T-cell (primary cell): ENCODE measurements around the gene EEF1AKMT1. TPM values are rescaled to one million over a fixed set of nuclear protein-coding genes. Genes with fewer than 3 reads are reported as not detected.

Experiments
- ATAC-seq, 4 experiments: fragments of 200-7000 bp in 3 of 4; fragments of 150-1000 bp in 1 of 4; cut with Tn5 transposase; replicated peaks in 1 of 4; 1 replicate in 3 of 4; 2 replicates in 1 of 4; pipeline ENCODE4 v1.10.0; 2021; ENCODE audit warnings: moderate library complexity in 3 of 4, mild to moderate bottlenecking in 2 of 4, moderate number of reproducible peaks in 1 of 4
- CTCF ChIA-PET, 2 donors: fragments of 300-600 bp; sonication (Branson Sonifier 250); formaldehyde crosslinking; loops; one replicate each; lab custom pipeline; 2022; ENCODE audit warnings: antibody characterized with exemption in 2 of 2; lab: Charles Lee
- POLR2A ChIA-PET, 2 donors: fragments of 300-600 bp; sonication (Branson Sonifier 250); formaldehyde crosslinking; loops; one replicate each; lab custom pipeline; 2022; ENCODE audit warnings: antibody characterized with exemption in 2 of 2; lab: Charles Lee
- DNase-seq, 35 experiments: peaks; one replicate each; pipeline versions ENCODE4 v3.0.0 to v3.0.0-alpha.2; 2013 to 2023
- H3K27ac ChIP-seq: one replicate; pipeline ENCODE4 v1.5.1; 2013; ENCODE audit warnings: low read length
- H3K27me3 ChIP-seq, 2 experiments: replicated peaks in 1 of 2; 1 replicate in 1 of 2; 2 replicates in 1 of 2; pipeline versions ENCODE4 v1.6.1 to v1.7.0; 2013; ENCODE audit warnings: low read length in 1 of 2, mixed read lengths in 1 of 2; ENCODE audit not compliant: control insufficient read depth in 2 of 2, insufficient read depth in 2 of 2; ENCODE audit errors: extremely low read depth in 1 of 2
- H3K36me3 ChIP-seq, 2 donors: 1 replicate in 1 of 2; 2 replicates in 1 of 2; pipeline versions ENCODE4 v1.6.1 to v1.7.0; 2013; ENCODE audit warnings: low read length in 1 of 2; ENCODE audit not compliant: control insufficient read depth in 2 of 2, insufficient read depth in 1 of 2; ENCODE audit errors: extremely low read depth in 1 of 2
- H3K4me1 ChIP-seq, 2 experiments: 1 replicate in 1 of 2; 2 replicates in 1 of 2; pipeline versions ENCODE4 v1.6.1 to v1.7.0; 2013; ENCODE audit warnings: low read length in 2 of 2, mixed read lengths in 1 of 2; ENCODE audit not compliant: insufficient read depth in 2 of 2, control insufficient read depth in 1 of 2; ENCODE audit errors: extremely low read depth in 1 of 2
- H3K4me3 ChIP-seq, 2 donors: 1 replicate in 1 of 2; 2 replicates in 1 of 2; pipeline versions ENCODE4 v1.5.1 to v1.7.0; 2013; ENCODE audit warnings: mild to moderate bottlenecking in 2 of 2, low read length in 1 of 2, moderate library complexity in 1 of 2; ENCODE audit not compliant: control insufficient read depth in 1 of 2; ENCODE audit errors: extremely low read depth in 1 of 2
- H3K9me3 ChIP-seq: 2 replicates; pipeline ENCODE4 v1.7.0; 2013
- H3K27ac Mint-ChIP-seq, 2 donors: one replicate each; pipeline ENCODE4 v1.8.0; 2020 to 2021; ENCODE audit warnings: mild to moderate bottlenecking in 2 of 2, mixed read lengths in 2 of 2
- H3K27me3 Mint-ChIP-seq, 2 donors: one replicate each; pipeline ENCODE4 v1.8.0; 2021 to 2022; ENCODE audit warnings: mixed read lengths in 2 of 2
- H3K36me3 Mint-ChIP-seq: one replicate; pipeline ENCODE4 v1.8.0; 2021; ENCODE audit warnings: mixed read lengths
- H3K4me1 Mint-ChIP-seq, 3 donors: one replicate each; pipeline ENCODE4 v1.8.0; 2020 to 2022; ENCODE audit warnings: mixed read lengths in 3 of 3, mild to moderate bottlenecking in 1 of 3
- H3K4me3 Mint-ChIP-seq, 3 donors: one replicate each; pipeline ENCODE4 v1.8.0; 2020 to 2022; ENCODE audit warnings: mild to moderate bottlenecking in 3 of 3, mixed read lengths in 3 of 3, moderate library complexity in 3 of 3
- H3K9me3 Mint-ChIP-seq, 3 donors: one replicate each; pipeline ENCODE4 v1.8.0; 2020 to 2022; ENCODE audit warnings: mixed read lengths in 3 of 3
- WGBS: methylation state at CpG from one replicate; pipeline ENCODE4 v1.1.5; 2013; ENCODE audit warnings: missing lambda C conversion rate; ENCODE audit not compliant: insufficient coverage; 5-methylcytosine and 5-hydroxymethylcytosine counted together
- total RNA-seq, 35 experiments: library from RNA in 6 of 35; stranded (reverse) in 6 of 35; fragments of 120-200 nt in 1 of 35; gene quantifications; one replicate each; pipeline versions ENCODE4 v1.2.1 to v1.2.4 and lab custom pipeline; 2013 to 2026

EEF1AKMT1 gene
- total RNA-seq, 5 donors from 2014 or later (not counting 1 experiment from before 2014, with no cell fraction given), result 3.5 to 6.1 (median 4.3) TPM

- CTCF ChIA-PET, result no interaction called here
- Histone ChIP-seq H3K27ac (no peak overlapping the region), H3K9me3 (no peaks in the 10 kb centered on the region), H3K4me3 (no peak overlapping the region), H3K36me3 (no peaks in the 10 kb centered on the region), H3K4me1 (peaks cover 0 to 12% of the 10 kb centered on the region in 2 experiments), H3K27me3 (peaks cover 0 to 50% of the 10 kb centered on the region in 2 experiments)
- WGBS, result 86% methylated on average over 32 of the region's 44 CpGs
- POLR2A ChIA-PET, result no interaction called here
- Mint-ChIP-seq H3K4me3 (no peak overlapping the region), H3K4me1 (peaks cover 2 to 16% (median 9%) of the 10 kb centered on the region in 3 donors), H3K9me3 (no peaks in the 10 kb centered on the region), H3K27ac (no peak overlapping the region), H3K36me3 (no peaks in the 10 kb centered on the region), H3K27me3 (peaks cover 0 to 17% of the 10 kb centered on the region in 2 donors)
- ATAC-seq, result no peak
- DNase-seq, result no peak
Measured at GRCh38 chr13:20717581-20718542, 55.9 kb downstream of the EEF1AKMT1 start.

DNA sequence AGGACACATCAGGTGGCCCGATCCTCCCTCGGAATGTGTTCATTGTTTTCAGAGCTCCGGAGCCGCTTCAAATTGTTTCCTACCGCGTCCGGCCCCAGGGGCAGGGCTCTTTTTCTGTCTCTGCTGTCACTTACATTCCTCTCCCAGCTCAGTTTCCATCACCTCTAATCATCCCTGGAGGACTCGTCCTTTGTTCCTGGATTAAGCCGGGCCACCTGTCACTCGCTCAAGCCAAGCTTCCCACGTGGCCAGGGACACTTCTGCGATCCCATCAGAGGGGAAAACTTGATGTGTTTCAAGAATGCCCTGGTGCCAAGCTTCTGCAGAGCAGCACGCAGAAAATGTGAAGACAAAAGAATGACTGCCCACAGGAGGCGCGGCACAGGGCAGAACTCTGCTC is 56.8 kb downstream of the EEF1AKMT1 start:
- ATAC-seq (no peak), DNase-seq (no peak)
- 87% methylated on average over 13 of the region's 15 CpGs for WGBS
- H3K36me3 ChIP-seq, result no peaks in the 10 kb centered on the region
- H3K27me3 ChIP-seq, result peaks cover 0 to 47% of the 10 kb centered on the region in 2 experiments
- H3K4me1 ChIP-seq, result peaks cover 0 to 16% of the 10 kb centered on the region in 2 experiments
- no peak overlapping the region for H3K4me3 Mint-ChIP-seq
- H3K27ac ChIP-seq, result no peak overlapping the region
- H3K9me3 Mint-ChIP-seq, result no peaks in the 10 kb centered on the region
- no peaks in the 10 kb centered on the region for H3K36me3 Mint-ChIP-seq
- POLR2A ChIA-PET, result no interaction called here
- H3K4me3 ChIP-seq, result no peak overlapping the region
- no peak overlapping the region for H3K27ac Mint-ChIP-seq
- CTCF ChIA-PET, result no interaction called here
- no peaks in the 10 kb centered on the region for H3K9me3 ChIP-seq
- H3K27me3 Mint-ChIP-seq, result peaks cover 0 to 12% of the 10 kb centered on the region in 2 donors
- H3K4me1 Mint-ChIP-seq, result peaks cover 2 to 19% (median 10%) of the 10 kb centered on the region in 3 donors

GRCh38 chr13:20715330-20715712 is 58.4 kb downstream of the EEF1AKMT1 start:
- Histone ChIP-seq H3K27me3 (peaks cover 0 to 38% of the 10 kb centered on the region in 2 experiments), H3K4me1 (peaks cover 0 to 8% of the 10 kb centered on the region in 2 experiments), H3K9me3 (no peaks in the 10 kb centered on the region), H3K36me3 (no peaks in the 10 kb centered on the region), H3K4me3 (no peak overlapping the region), H3K27ac (no peak overlapping the region)
- ChIA-PET CTCF (interaction anchor here (0.8 to 1.1 kb wide), 3 partner anchors 113 to 114 kb away, joined by 3 read pairs; no protein-coding TSS in a partner anchor), POLR2A (no interaction called here)
- Mint-ChIP-seq H3K27me3 (peaks cover 0 to 11% of the 10 kb centered on the region in 2 donors), H3K4me1 (peaks cover 2 to 14% (median 8%) of the 10 kb centered on the region in 3 donors), H3K27ac (no peak overlapping the region), H3K9me3 (no peaks in the 10 kb centered on the region), H3K36me3 (no peaks in the 10 kb centered on the region), H3K4me3 (no peak overlapping the region)
- 93% methylated on average over 5 of the region's 6 CpGs for WGBS
- DNase-seq (no peak), ATAC-seq (no peak)

- H3K36me3 Mint-ChIP-seq, result no peaks in the 10 kb centered on the region
- DNase-seq (no peak), ATAC-seq (no peak)
- peaks cover 0 to 33% of the 10 kb centered on the region in 2 experiments for H3K27me3 ChIP-seq
- no peaks in the 10 kb centered on the region for H3K9me3 Mint-ChIP-seq
- H3K36me3 ChIP-seq, result no peaks in the 10 kb centered on the region
- ChIA-PET CTCF (interaction anchor here (0.6 to 1.1 kb wide), 5 partner anchors 113 to 420 kb away, joined by 3 to 7 read pairs (median 3); no protein-coding TSS in a partner anchor), POLR2A (interaction anchor here in 1 of 2 donors (0.6 kb wide), 1 partner anchor 117 kb away, joined by 3 read pairs; no protein-coding TSS in a partner anchor)
- peaks cover 0 to 8% of the 10 kb centered on the region in 2 experiments for H3K4me1 ChIP-seq
- peaks cover 2 to 14% (median 8%) of the 10 kb centered on the region in 3 donors for H3K4me1 Mint-ChIP-seq
- peaks cover 0 to 11% of the 10 kb centered on the region in 2 donors for H3K27me3 Mint-ChIP-seq
- no peak overlapping the region for H3K27ac Mint-ChIP-seq
- H3K4me3 Mint-ChIP-seq, result no peak overlapping the region
- no peaks in the 10 kb centered on the region for H3K9me3 ChIP-seq
- 67% methylated on average over 6 of the region's 9 CpGs for WGBS
- no peak overlapping the region for H3K27ac ChIP-seq
- H3K4me3 ChIP-seq, result no peak overlapping the region
Measured at GRCh38 chr13:20714563-20715329, 59.0 kb downstream of the EEF1AKMT1 start.

DNA sequence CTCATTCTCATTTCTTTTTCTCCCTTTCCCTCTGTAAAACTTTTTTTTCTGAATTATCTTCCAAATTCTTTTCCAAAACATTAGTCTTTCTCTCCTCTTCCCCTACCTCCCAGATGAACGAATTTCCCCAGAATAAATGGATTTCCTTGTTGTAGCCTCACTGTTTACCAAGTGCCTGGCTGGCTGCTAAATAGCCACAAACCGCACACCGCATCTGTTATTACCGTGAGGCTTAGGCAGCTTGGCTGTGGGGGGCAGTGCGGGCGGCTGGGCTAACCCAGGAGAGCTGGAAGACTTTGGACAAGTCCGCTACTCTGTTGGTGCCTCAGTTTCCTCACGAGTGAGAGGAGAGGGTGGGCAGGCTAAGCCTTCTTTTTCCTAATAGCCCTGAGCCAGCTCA is 59.6 kb downstream of the EEF1AKMT1 start:
- 81% methylated on average over 8 of the region's 8 CpGs for WGBS
- H3K4me3 Mint-ChIP-seq, result no peak overlapping the region
- ATAC-seq, result no peak
- Histone ChIP-seq H3K4me1 (peaks cover 0 to 8% of the 10 kb centered on the region in 2 experiments), H3K27ac (no peak overlapping the region), H3K9me3 (no peaks in the 10 kb centered on the region), H3K36me3 (no peaks in the 10 kb centered on the region), H3K4me3 (no peak overlapping the region), H3K27me3 (peaks cover 0 to 28% of the 10 kb centered on the region in 2 experiments)
- H3K36me3 Mint-ChIP-seq, result no peaks in the 10 kb centered on the region
- ChIA-PET CTCF (interaction anchor here (0.6 to 1.0 kb wide), 3 partner anchors 115 to 420 kb away, joined by 3 to 7 read pairs (median 3); no protein-coding TSS in a partner anchor), POLR2A (interaction anchor here in 1 of 2 donors (0.6 kb wide), 1 partner anchor 117 kb away, joined by 3 read pairs; no protein-coding TSS in a partner anchor)
- DNase-seq, result no peak
- H3K27me3 Mint-ChIP-seq, result peaks cover 0 to 11% of the 10 kb centered on the region in 2 donors
- H3K9me3 Mint-ChIP-seq, result no peaks in the 10 kb centered on the region
- H3K4me1 Mint-ChIP-seq, result peaks cover 2 to 14% (median 8%) of the 10 kb centered on the region in 3 donors
- no peak overlapping the region for H3K27ac Mint-ChIP-seq

DNA sequence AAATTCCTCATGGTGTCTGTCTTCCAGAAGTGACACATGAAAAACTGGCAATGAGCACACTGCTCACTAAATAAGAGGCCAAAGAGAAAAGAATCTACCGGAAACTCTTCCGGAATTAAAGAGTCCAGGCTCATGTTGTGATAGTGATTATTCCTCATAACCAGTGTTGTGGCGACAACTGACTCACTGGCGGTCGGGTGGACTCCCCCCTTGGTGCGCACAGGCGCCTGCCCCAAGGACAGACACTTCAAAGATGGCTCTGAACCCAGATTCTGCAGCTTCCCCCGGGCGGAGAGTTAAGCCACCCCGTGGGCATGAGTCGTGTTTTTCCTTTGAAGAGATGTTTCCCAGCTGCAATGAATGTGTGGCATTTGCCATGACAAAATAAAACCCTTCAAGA is 60.0 kb downstream of the EEF1AKMT1 start:
- peaks cover 2 to 14% (median 8%) of the 10 kb centered on the region in 3 donors for H3K4me1 Mint-ChIP-seq
- no peaks in the 10 kb centered on the region for H3K9me3 Mint-ChIP-seq
- Histone ChIP-seq H3K4me3 (no peak overlapping the region), H3K27me3 (peaks cover 0 to 24% of the 10 kb centered on the region in 2 experiments), H3K27ac (no peak overlapping the region), H3K36me3 (no peaks in the 10 kb centered on the region), H3K4me1 (peaks cover 0 to 8% of the 10 kb centered on the region in 2 experiments), H3K9me3 (no peaks in the 10 kb centered on the region)
- 52% methylated on average over 9 of the region's 11 CpGs for whole genome bisulfite sequencing
- ATAC-seq, result no peak
- H3K36me3 Mint-ChIP-seq, result no peaks in the 10 kb centered on the region
- CTCF ChIA-PET, result interaction anchor here (0.6 to 1.0 kb wide), 3 partner anchors 115 to 419 kb away, joined by 3 to 7 read pairs (median 3); no protein-coding TSS in a partner anchor
- no peak for DNase-seq
- POLR2A ChIA-PET, result no interaction called here
- no peak overlapping the region for H3K27ac Mint-ChIP-seq
- no peak overlapping the region for H3K4me3 Mint-ChIP-seq
- peaks cover 0 to 11% of the 10 kb centered on the region in 2 donors for H3K27me3 Mint-ChIP-seq
